ENCODE results near the gene LRRTM3.

Gene LRRTM3

GRCh38 chr10:66925896-66926715 is at the start of gene LRRTM3:
Gene LRRTM3 (plus strand): TSS chr10:66926036.
- DNase-seq = peak in 40 of 51 donors; percentile 2 to 89 (median 52)

- no peak for DNase-seq
Observed at GRCh38 chr10:66877361-66877760, 48.5 kb upstream of the LRRTM3 start.

DNA sequence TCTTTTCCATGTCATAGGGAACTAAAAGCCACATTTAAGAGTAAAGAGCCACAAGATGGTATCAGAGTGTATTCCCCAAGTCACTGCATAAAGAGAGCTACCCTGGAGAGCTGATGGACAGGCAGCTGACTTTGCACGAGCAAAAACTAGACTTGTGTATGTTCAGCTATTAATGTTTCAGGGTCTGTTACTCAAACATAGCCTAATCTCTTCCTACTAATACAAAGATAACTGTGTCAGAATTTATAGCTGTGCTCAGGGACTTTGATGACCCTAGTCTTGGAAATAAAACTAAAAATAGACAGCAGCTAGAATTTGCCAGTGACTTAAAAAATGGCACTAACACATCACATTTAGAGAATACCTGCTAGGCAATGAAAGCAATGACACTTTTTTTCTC is 45.5 kb upstream of the LRRTM3 start:
- no peak for DNase-seq

GRCh38 chr10:66880826-66881225 is 45.0 kb upstream of the LRRTM3 start:
- DNase-seq = no peak

GRCh38 chr10:66881814-66882213 is 44.0 kb upstream of the LRRTM3 start:
- DNase-seq = no peak

- no peak for DNase-seq
Observed at GRCh38 chr10:66882271-66882670, 43.6 kb upstream of the LRRTM3 start.

- no peak for DNase-seq
Observed at GRCh38 chr10:66886848-66887247, 39.0 kb upstream of the LRRTM3 start.

- DNase-seq = no peak
Observed at GRCh38 chr10:66888237-66888636, 37.6 kb upstream of the LRRTM3 start.

DNA sequence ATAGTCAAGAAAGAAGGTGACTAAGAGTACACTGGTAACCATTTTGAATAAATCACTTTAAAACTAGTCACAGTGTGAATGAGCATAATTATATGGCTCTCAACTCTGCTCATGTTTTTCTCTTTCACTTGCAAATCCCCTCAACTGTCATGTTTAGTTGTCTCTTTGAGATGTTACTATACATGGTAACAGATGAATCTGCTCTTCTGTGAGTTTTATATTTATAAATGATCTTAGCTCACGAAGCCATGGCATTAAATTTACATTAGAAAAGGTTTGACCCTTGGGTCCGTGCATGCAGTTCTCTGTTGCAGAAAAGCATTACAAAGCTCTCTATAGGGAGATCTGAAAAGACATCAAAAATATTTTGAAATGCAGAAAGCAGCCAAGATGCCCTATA is 33.0 kb upstream of the LRRTM3 start:
- no peak for DNase-seq

- no peak for DNase-seq
Observed at GRCh38 chr10:66910671-66911070, 15.2 kb upstream of the LRRTM3 start.

GRCh38 chr10:66916030-66916429 is 9.8 kb upstream of the LRRTM3 start:
- no peak for DNase-seq

- peak in 1 of 51 donors; percentile 10 for DNase-seq
Observed at GRCh38 chr10:66917104-66917503, 8.7 kb upstream of the LRRTM3 start.

GRCh38 chr10:66919248-66919647 is 6.6 kb upstream of the LRRTM3 start:
- DNase-seq = no peak

GRCh38 chr10:66924674-66925345 is 1.0 kb upstream of the LRRTM3 start:
- no peak for DNase-seq

DNA sequence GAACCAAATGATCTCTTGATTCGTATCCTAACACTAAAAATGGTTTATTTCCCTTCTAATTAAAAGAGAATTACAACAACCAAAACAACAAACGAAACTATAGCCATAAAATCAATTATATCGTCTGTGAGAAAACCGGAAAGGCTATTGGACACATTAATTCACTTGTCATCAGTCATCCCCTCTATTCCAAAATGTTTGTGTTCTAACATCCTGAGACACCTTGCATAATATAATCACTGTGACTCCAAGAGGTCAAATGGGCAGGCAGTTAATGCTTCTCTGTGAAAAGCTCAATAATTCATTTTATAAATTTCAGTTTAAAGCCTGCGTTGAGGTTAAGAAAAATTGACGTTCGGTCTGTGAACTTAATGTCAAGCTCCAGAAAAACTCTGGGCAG is 463 bp upstream of the LRRTM3 start:
- DNase-seq = no peak

DNA sequence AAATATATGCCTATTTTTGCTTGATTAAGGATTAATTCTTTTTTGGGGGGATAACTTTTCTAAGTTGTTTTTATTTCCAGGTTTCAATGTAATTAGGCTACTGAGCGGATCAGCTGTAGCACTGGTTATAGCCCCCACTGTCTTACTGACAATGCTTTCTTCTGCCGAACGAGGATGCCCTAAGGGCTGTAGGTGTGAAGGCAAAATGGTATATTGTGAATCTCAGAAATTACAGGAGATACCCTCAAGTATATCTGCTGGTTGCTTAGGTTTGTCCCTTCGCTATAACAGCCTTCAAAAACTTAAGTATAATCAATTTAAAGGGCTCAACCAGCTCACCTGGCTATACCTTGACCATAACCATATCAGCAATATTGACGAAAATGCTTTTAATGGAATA is 1.0 kb downstream of the LRRTM3 start:
- DNase-seq = peak in 1 of 51 donors; percentile 61

DNA sequence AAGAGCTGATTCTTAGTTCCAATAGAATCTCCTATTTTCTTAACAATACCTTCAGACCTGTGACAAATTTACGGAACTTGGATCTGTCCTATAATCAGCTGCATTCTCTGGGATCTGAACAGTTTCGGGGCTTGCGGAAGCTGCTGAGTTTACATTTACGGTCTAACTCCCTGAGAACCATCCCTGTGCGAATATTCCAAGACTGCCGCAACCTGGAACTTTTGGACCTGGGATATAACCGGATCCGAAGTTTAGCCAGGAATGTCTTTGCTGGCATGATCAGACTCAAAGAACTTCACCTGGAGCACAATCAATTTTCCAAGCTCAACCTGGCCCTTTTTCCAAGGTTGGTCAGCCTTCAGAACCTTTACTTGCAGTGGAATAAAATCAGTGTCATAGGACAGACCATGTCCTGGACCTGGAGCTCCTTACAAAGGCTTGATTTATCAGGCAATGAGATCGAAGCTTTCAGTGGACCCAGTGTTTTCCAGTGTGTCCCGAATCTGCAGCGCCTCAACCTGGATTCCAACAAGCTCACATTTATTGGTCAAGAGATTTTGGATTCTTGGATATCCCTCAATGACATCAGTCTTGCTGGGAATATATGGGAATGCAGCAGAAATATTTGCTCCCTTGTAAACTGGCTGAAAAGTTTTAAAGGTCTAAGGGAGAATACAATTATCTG is 1.6 kb downstream of the LRRTM3 start:
- peak in 12 of 51 donors; percentile 0 to 73 (median 20) for DNase-seq

DNA sequence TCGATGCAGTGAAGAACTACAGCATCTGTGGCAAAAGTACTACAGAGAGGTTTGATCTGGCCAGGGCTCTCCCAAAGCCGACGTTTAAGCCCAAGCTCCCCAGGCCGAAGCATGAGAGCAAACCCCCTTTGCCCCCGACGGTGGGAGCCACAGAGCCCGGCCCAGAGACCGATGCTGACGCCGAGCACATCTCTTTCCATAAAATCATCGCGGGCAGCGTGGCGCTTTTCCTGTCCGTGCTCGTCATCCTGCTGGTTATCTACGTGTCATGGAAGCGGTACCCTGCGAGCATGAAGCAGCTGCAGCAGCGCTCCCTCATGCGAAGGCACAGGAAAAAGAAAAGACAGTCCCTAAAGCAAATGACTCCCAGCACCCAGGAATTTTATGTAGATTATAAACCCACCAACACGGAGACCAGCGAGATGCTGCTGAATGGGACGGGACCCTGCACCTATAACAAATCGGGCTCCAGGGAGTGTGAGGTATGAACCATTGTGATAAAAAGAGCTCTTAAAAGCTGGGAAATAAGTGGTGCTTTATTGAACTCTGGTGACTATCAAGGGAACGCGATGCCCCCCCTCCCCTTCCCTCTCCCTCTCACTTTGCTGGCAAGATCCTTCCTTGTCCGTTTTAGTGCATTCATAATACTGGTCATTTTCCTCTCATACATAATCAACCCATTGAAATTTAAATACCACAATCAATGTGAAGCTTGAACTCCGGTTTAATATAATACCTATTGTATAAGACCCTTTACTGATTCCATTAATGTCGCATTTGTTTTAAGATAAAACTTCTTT is 2.3 kb downstream of the LRRTM3 start:
- DNase-seq = peak in 40 of 51 donors; percentile 2 to 73 (median 34)

- peak in 2 of 51 donors; percentile 11 to 47 for DNase-seq
Observed at GRCh38 chr10:66928776-66929175, 2.9 kb downstream of the LRRTM3 start.

GRCh38 chr10:66929375-66929774 is 3.5 kb downstream of the LRRTM3 start:
- peak in 6 of 51 donors; percentile 1 to 73 (median 8) for DNase-seq

- peak in 4 of 51 donors; percentile 2 to 64 (median 18) for DNase-seq
Observed at GRCh38 chr10:66931340-66931948, 5.6 kb downstream of the LRRTM3 start.
